ENCODE data around the gene MAST4. TPM values are rescaled to one million over a fixed set of nuclear protein-coding genes. Genes with fewer than 3 reads are reported as not detected.

Gene MAST4
- total RNA-seq, 1 experiment from 2014 or later = 0.40 TPM

- DNase-seq (ENCODE audit: low spot score) = no peak
These were observed 245.1 kb downstream of the MAST4 start for GRCh38 chr5:66841264-66841663.

- no peak for DNase-seq (ENCODE audit: low spot score)
These were observed 246.3 kb downstream of the MAST4 start for GRCh38 chr5:66842540-66842939.

- DNase-seq (ENCODE audit: low spot score) = no peak
These were observed 246.9 kb downstream of the MAST4 start for GRCh38 chr5:66843065-66843464.

GRCh38 chr5:66848749-66849641 lies 252.8 kb downstream of the MAST4 start:
- DNase-seq (ENCODE audit: low spot score) = no peak

- DNase-seq (ENCODE audit: low spot score) = peak; percentile 25
These were observed 253.6 kb downstream of the MAST4 start for GRCh38 chr5:66849803-66850202.

- DNase-seq (ENCODE audit: low spot score) = no peak
These were observed 254.3 kb downstream of the MAST4 start for GRCh38 chr5:66850354-66851075.

- no peak for DNase-seq (ENCODE audit: low spot score)
These were observed 255.1 kb downstream of the MAST4 start for GRCh38 chr5:66851306-66851705.

- no peak for DNase-seq (ENCODE audit: low spot score)
These were observed 258.2 kb downstream of the MAST4 start for GRCh38 chr5:66854416-66854815.

- DNase-seq (ENCODE audit: low spot score) = no peak
These were observed 260.0 kb downstream of the MAST4 start for GRCh38 chr5:66856041-66856805.

- DNase-seq (ENCODE audit: low spot score) = no peak
These were observed 263.3 kb downstream of the MAST4 start for GRCh38 chr5:66859526-66859925.

GRCh38 chr5:66860199-66860975 lies 264.2 kb downstream of the MAST4 start:
- no peak for DNase-seq (ENCODE audit: low spot score)

GRCh38 chr5:66861402-66861801 lies 265.2 kb downstream of the MAST4 start:
- DNase-seq (ENCODE audit: low spot score) = no peak

GRCh38 chr5:66862020-66862419 lies 265.8 kb downstream of the MAST4 start:
- no peak for DNase-seq (ENCODE audit: low spot score)

- no peak for DNase-seq (ENCODE audit: low spot score)
These were observed 267.3 kb downstream of the MAST4 start for GRCh38 chr5:66863243-66864170.

GRCh38 chr5:66864240-66864884 lies 268.2 kb downstream of the MAST4 start:
- DNase-seq (ENCODE audit: low spot score) = peak; percentile 23

GRCh38 chr5:66867618-66868322 lies 271.6 kb downstream of the MAST4 start:
- no peak for DNase-seq (ENCODE audit: low spot score)

- DNase-seq (ENCODE audit: low spot score) = no peak
These were observed 273.2 kb downstream of the MAST4 start for GRCh38 chr5:66869347-66869746.

GRCh38 chr5:66870708-66871107 lies 274.5 kb downstream of the MAST4 start:
- DNase-seq (ENCODE audit: low spot score) = no peak

GRCh38 chr5:66871651-66872050 lies 275.5 kb downstream of the MAST4 start:
- no peak for DNase-seq (ENCODE audit: low spot score)
